GM19238 (cell line): Measurements from ENCODE around the gene OPRM1.

ENCODE experiments used
- DNase-seq: peaks from one replicate; pipeline ENCODE4 v3.0.0; 2011; ENCODE audit warnings: low spot score; ENCODE audit not compliant: insufficient read length

The OPRM1 gene

DNA sequence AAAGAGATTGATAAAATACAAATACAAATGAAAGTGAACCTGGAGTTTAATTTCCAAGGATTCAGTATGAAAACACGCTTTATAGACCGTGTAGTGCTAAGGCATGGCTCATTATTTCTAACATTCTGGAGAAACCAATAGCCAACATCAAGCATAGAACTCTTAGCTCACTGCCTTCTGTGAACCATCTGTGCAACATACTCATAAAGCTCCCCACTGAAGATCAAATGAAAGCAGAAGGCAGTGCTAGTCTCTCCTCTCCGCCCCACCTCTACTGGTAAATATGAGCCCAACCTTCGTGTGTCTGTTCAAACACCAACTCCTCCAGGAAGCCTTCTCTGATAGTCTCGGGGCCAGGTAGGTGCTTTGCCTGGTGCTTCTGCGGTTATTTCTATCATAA lies 163.9 kb downstream of the OPRM1 start:
- no peak for DNase-seq

- DNase-seq: no peak
Measured at GRCh38 chr6:154206141-154206540, 167.1 kb downstream of the OPRM1 start.

GRCh38 chr6:154206996-154207395 lies 168.0 kb downstream of the OPRM1 start:
- DNase-seq: no peak

DNA sequence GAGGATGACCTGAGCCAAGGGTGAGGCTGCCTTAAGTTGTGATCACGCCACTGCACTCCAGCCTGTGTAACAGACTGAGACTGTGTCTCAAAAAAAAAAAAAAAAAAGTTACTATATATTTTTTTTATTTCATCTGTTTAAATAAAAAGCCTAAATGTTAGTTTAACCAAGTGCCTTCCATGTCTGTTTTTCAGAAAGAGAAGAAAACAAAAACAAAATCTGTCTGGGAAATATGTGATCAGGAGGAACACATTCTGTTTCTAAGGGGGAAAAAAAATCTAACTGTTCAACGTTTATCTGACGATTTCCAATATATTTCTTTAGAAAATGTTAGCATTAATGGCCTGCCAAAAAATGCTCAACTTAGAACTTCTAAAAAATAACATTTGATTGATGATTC lies 170.5 kb downstream of the OPRM1 start:
- DNase-seq: no peak

- no peak for DNase-seq
Measured at GRCh38 chr6:154210678-154211077, 171.6 kb downstream of the OPRM1 start.

GRCh38 chr6:154213782-154214181 lies 174.7 kb downstream of the OPRM1 start:
- DNase-seq: no peak

DNA sequence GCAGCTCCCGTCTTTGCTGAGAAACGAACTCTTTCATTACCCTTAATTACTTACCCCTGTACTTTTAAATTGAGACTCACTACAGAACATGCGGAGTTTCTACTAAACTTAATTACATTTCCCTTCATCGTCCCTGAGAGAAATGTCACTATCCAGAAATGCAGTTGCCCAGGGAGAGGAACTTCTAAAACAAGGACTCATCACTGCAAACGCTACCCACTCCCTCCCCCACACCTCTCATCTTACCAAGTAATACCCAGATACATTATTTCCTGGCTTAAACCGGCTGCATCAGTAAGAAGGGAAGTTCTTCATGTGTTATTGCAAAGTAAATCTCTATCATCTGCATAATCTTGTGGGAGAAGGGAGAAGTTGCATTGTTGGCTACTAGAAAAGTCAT lies 179.3 kb downstream of the OPRM1 start:
- DNase-seq: no peak

GRCh38 chr6:154218787-154219186 lies 179.7 kb downstream of the OPRM1 start:
- no peak for DNase-seq

- DNase-seq: no peak
Measured at GRCh38 chr6:154219250-154219649, 180.2 kb downstream of the OPRM1 start.

DNA sequence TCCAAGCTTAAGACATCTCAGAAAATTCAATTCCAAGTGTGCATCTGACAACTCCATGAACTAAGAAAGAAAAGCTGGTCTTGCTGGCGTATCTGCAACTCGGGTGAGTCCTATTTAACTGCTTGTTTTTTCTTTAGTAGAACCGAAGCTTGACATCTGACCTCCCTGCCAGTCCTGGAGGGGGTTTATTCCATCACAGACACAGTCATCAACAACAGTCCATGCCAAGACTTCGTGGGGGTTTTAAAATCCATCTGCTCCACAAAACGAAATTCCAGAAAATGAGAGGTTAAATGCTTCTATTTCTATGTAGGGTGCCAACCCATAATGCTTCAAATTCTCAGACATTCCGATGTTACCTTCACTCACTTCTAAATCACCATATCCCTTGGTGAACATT lies 183.7 kb downstream of the OPRM1 start:
- DNase-seq: no peak

DNA sequence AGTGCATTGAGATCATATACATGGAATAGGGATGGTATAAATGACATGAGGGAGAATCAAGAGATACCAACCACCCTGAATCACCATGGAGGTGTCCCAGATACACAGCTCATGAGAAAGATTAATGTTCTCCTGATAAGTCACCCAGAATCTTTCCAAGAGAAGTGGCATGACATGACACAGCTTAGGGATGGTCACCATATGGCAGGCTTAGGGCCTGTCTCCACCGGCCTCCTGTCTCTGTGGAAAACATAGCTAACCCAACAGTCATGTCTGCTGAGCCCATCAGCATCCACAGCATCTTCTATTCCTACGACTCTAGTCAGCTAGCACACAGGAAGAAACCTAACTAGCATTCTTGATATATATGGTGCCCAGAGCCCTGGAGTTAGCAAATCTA lies 184.3 kb downstream of the OPRM1 start:
- DNase-seq: no peak

- no peak for DNase-seq
Measured at GRCh38 chr6:154226461-154226860, 187.4 kb downstream of the OPRM1 start.

- no peak for DNase-seq
Measured at GRCh38 chr6:154227862-154228520, 189.0 kb downstream of the OPRM1 start.

- no peak for DNase-seq
Measured at GRCh38 chr6:154228521-154228905, 189.5 kb downstream of the OPRM1 start.

DNA sequence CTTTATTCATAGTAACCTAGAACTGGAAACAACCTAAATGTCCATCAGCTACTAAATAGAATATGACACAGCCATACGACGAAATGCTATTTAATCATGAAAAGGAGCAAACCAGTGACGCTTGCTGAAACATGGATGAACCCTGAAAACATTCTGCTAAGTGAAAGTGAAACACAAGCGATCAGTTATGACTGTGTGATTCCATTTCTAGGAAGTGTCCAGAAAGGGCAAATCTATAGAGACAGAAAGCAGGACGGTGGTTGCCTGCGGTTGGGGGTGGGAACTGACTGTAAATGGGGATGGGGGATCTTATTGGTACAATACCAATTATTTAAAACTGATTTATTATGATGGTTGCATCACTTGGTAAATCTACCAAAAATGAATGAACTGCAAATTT lies 190.7 kb downstream of the OPRM1 start:
- no peak for DNase-seq

GRCh38 chr6:154230393-154230792 lies 191.4 kb downstream of the OPRM1 start:
- DNase-seq: no peak

DNA sequence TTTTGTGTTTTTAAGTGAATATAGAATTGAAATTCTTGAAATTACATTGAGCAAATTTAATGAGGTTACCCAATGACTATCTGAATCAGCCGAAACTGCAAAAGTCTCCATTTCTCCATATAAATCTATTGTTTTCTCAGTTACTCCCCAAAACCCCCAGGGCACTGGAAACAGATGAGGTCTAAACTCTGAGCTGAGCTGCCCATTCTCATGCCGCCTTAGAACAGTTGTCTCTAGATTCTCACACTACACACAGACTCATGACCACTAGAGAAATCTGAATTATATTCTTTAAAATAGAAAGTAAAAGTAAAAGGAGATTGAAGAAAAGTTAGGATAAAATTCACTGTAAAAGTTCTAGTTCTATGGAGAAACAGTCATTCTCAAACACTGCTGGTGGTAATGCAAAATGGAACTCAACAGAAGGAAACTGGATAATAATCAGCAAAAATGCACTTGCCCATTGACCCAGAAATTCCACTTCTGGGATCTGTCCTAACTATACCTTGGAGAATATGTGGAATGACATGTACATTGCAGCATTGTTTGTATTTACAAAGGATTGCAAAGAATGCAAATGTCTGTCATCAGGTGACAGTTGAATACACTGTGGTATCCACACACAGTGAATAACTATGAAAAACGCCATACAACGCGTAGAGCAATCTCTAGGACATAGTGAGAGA lies 192.0 kb downstream of the OPRM1 start:
- no peak for DNase-seq

DNA sequence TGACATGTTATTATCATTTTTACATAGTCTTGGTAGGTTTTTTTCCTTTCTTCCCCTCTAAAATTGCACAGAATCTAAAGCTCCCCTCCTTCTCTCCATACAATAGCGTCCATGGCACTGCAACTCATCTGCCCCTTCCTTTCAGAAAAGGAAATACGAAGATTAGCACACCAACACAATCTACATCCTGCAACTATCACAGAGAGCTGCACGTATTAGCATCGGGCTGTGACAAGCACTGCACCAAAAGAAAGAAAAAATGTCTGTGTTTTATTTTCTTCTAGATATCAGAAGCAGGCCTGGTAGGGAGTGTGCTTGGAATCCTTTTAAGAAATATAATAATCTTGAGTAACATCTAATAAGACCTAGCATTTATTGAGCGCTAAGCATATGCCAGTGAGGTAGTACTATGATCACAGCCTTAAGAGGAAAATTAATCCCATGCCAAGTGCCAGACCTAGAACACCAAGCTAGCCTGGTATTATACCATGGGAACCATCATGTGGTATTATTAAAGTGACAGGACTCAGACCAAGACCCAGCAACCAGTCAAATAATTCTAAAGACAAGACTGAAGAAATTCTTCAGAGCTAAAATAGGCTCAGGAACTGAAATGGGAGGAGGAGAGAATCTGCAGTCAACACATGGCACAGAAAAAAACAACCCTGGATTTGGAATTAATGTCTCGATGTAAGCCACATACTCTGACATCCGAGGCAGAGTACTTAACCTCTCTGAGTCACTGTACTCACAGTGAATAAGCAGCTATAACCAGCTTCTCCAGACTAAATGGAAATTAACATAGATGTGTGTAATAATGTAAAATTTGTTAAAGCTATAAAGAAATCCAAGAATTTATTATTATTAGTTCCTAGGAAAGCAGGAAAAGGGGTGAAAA lies 193.2 kb downstream of the OPRM1 start:
- no peak for DNase-seq

DNA sequence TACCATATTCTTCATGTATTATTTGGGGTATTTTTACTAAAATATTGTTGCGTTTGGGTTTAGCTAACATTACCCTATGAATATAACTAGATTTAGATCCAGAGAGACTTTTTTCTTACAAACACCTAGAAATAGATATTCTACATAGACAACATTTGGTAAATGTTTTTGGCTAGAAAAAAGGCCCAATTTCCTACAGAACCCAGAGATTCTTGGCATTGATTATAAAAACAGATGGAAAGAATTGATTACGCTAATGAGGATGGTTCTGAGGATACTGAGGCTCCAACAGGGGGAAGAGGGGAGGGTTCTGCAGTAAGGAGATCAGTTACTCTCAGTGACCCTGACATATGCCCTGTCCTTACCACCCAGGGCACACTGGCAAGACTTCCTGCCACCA lies 194.3 kb downstream of the OPRM1 start:
- DNase-seq: no peak

GRCh38 chr6:154234019-154234772 lies 195.2 kb downstream of the OPRM1 start:
- DNase-seq: no peak

DNA sequence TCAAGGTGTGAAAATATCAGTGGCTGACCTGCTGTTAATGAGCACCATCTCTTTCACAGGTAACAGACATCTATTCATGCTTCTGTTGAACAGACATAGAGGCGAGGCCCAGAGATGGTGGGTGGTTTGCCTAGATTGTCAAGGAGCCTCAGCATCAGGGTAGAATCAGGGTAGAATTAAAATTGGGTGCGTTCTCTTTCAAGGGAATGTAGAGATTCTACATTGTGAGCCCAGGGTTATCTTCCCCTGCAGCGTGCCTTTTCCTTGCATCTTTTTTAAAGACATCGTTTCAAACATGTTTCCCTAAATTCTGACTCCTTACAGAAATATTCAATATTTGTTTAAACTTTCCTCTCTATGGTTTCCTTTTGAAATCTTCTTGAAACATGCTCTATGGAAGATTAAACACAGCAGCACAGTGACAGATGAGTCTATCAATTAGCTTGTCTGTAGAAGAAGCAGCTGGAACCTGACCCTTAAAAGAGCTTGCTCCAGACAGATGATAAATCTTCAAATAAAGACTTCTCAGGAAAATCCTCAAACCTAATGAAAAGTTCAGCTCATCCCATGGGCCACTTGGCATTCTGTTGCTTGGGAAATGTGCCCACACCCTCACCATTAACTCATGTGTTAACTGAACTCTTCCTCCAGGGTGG lies 197.7 kb downstream of the OPRM1 start:
- no peak for DNase-seq
